ENCODE data around the gene MED14. TPM values are rescaled to one million over a fixed set of nuclear protein-coding genes. Genes with fewer than 3 reads are reported as not detected.

MED14 gene
- total and polyA plus RNA-seq, 2 of the 13 experiments (the other 11 are each of a cell fraction or from before 2014, with no cell fraction given) = 10.2 to 16.3 TPM

- TF ChIP-seq ZNF280D (CRISPR knock-in tag; IDR thresholded peaks at IDR 0.05) (no peak), EHMT2 (IDR thresholded peaks at IDR 0.05; ENCODE audit: borderline replicate concordance, low read depth, low read length) (no peak), ZNF263 (CRISPR knock-in tag; IDR thresholded peaks at IDR 0.05) (no peak), MATR3 (CRISPR knock-in tag; IDR thresholded peaks at IDR 0.05) (no peak), NFE2L2 (IDR thresholded peaks at IDR 0.05; ENCODE audit: low read length) (no peak), ZNF18 (CRISPR knock-in tag; IDR thresholded peaks at IDR 0.05; ENCODE audit: insufficient replicate concordance) (no peak), SRSF9 (IDR thresholded peaks at IDR 0.05; ENCODE audit: borderline replicate concordance, insufficient read depth, low read depth, low read length, poor library complexity, severe bottlenecking) (no peak), RBM39 (IDR thresholded peaks at IDR 0.05; ENCODE audit: low read depth, low read length, poor library complexity, severe bottlenecking) (peak; percentile 33), PAXIP1 (CRISPR knock-in tag; conservative IDR thresholded peaks at IDR 0.05) (no peak), DRAP1 (CRISPR knock-in tag; IDR thresholded peaks at IDR 0.05) (no peak; the same call in 1 of the 2 replicates), ZBTB44 (CRISPR knock-in tag; IDR thresholded peaks at IDR 0.05) (no peak), SMAD9 (CRISPR knock-in tag; IDR thresholded peaks at IDR 0.05) (no peak), EZH2 (conservative IDR thresholded peaks at IDR 0.05; ENCODE audit: low read depth, low read length) (no peak), MXD1 (CRISPR knock-in tag; IDR thresholded peaks at IDR 0.05) (no peak), SKI (IDR thresholded peaks at IDR 0.05; ENCODE audit: partially characterized antibody) (no peak), SATB2 (CRISPR knock-in tag; IDR thresholded peaks at IDR 0.05) (no peak), ADNP (CRISPR knock-in tag; IDR thresholded peaks at IDR 0.05) (no peak)
Observed at GRCh38 chrX:40735325-40736169, at the start of gene MED14 (continued).

Measured in HepG2 (cell line).